NCI-H2227 (cell line): Measurements from ENCODE around the gene LAD1.

Experiments used
- DNase-seq: peaks from one replicate; lab custom pipeline; 2025; ENCODE audit not compliant: unreplicated experiment; lab: John Stamatoyannopoulos, UW

Gene LAD1

DNA sequence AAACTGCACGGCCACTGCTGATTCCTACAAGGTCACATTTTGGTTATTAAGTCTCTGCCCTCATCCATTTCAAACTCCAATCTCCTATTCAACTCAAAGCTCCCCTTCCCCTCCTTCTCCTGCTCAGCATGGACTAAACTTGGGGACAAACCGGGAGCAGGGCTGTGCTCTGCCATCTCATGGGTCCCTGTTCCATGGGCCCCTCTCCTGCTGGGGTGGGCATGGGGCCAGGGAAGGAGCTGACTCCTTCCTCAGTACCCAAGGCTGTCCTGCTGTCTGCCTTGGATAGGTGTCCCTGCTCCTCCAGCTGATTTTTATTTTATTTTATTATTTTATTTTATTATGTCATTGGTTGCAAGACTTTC is 48.8 kb downstream of the LAD1 start:
- no peak for DNase-seq

DNA sequence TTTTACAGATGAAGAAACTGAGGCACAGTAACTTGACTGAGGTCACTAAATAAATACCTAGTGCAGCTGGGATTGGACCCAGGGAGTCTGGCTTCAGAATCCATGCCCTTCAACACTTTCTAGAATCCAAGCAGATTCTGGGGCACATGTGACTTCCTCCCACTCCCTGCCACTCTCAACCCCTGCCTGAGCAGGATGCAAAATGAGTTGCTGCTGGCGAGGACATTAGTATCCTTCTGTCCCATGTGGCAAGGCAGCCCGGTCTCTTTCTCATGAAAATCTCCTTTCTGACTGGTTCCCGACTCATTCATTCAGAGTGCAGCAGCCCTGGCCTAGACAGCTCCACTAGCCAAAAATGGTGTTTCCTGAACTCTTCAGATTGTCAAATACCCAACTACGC is 50.0 kb downstream of the LAD1 start:
- DNase-seq: no peak

DNA sequence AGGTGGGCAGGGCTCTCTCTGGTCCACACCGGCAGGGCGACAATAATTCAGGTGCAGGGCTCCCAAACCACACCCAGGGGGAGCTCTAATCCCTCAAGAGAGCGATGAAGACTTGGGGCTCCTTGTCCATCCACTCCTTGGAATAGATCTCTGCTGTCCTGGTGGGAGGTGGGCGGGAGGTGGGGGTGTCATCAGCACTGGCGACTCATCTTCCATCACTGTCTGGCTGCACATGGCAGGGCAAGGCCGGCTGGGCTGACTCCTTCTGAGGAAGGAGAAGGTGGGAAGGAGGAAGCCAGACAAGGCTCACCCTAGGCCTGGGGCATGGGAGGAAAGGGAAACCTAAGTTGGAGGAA is 50.9 kb downstream of the LAD1 start:
- peak; percentile 76 for DNase-seq

DNA sequence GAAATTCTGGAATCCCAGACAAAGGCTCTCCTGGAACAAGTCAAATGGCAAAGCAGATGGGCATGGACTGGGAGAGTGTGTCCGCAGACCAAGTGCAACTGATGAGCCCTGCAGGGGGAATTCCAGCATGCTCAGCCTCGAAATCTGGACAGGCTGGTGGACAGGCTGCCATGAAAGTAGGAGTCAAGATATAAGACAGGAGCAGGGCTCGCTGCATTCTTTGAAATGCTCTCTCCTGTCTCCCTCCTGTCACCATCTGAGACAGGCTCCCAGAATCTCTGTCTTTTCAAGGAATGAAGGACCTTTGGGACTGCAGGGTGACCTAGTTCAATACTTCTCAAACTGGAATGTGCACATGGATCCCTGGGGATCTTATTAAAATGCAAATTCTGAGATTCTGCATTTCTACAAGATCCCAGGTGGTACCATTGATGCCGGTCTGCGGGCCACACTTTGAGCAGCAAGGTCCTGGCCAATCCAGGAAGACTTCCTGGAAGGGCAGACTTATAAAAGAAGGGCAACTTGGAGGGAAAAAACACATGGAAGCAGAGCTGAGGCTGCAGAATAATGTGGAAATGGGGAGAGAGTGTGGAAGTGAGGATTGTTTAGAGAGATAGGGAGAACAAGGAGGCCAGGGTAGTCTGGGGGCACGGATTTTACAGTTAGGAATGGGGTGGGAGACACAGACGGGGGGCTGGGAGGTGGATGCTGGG is 51.5 kb downstream of the LAD1 start:
- no peak for DNase-seq

- DNase-seq: no peak
These were observed 52.1 kb downstream of the LAD1 start for GRCh38 chr1:201346987-201347386.

- DNase-seq: peak; percentile 46
These were observed 52.7 kb downstream of the LAD1 start for GRCh38 chr1:201346337-201346939.

DNA sequence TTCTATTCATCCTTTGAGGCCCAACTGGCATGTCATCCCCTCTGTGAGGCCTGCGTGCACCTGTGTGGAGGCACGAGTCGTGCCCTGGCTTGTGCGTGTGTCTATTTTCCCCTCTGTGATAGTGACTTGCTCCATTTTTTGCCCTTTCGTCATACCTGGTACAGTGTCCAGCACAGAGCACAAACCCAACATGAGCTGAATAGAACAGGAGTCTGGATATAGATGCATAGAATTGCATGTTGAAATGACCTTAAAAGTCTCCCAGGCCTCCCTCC is 54.1 kb downstream of the LAD1 start:
- DNase-seq: no peak

- no peak for DNase-seq
These were observed 54.7 kb downstream of the LAD1 start for GRCh38 chr1:201344206-201345080.

GRCh38 chr1:201341377-201341776 is 57.7 kb downstream of the LAD1 start:
- no peak for DNase-seq

DNA sequence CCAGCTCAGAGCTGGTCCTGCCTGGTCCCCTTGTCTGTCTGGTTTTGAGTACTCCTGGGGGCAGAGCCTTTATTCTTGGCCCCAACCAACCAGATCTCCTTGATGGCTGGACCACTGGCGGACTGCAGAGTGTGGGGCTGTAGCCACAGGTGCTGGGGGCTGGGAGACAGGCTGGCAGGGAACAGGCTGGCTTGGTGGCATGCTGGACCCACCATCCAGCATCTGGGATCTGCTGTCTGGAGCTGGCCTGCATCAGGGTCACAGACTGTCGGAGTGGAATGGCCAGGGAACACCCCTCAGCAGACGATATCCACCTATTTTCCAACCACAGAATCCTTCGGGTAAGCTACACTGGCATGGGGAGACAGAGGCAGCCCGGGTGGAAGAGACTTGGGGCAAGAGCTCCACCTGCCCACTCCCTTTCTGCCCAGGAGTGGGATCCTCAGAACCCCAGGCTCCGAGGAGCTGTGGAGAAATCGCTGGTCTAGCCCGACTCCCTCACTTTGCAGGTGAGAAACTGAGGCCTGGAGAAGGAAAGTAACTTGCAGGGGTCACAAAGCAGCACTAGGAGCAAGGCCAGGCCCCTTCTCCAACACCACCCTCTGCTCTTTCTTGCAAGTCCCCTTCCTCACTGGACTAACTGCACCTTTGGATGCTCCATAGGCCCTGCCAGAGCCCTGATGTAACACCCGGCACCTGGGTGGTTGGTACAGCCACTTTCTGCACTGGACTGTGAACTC is 62.2 kb downstream of the LAD1 start:
- DNase-seq: no peak

DNA sequence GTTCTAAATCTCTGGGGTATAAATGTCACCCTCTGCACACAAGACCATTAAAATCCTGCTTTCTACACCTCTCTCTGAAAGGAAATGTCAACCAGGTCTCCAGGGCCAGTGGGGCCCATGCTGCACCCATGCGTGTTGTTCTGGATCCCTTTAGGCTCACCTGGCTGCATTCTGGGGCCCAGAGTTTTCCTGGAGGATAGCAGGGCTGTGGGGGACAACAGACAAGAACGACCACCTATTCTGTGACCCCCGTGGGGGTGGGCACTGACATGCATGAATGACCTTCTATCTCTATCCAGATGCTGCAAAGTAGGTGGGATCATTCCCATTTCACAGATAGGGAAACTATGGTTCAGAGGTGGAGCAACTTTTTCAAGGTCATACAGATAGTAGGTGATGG is 63.2 kb downstream of the LAD1 start:
- DNase-seq: no peak

GRCh38 chr1:201335174-201335870 is 63.8 kb downstream of the LAD1 start:
- DNase-seq: no peak

- DNase-seq: no peak
These were observed 64.6 kb downstream of the LAD1 start for GRCh38 chr1:201334325-201335173.

DNA sequence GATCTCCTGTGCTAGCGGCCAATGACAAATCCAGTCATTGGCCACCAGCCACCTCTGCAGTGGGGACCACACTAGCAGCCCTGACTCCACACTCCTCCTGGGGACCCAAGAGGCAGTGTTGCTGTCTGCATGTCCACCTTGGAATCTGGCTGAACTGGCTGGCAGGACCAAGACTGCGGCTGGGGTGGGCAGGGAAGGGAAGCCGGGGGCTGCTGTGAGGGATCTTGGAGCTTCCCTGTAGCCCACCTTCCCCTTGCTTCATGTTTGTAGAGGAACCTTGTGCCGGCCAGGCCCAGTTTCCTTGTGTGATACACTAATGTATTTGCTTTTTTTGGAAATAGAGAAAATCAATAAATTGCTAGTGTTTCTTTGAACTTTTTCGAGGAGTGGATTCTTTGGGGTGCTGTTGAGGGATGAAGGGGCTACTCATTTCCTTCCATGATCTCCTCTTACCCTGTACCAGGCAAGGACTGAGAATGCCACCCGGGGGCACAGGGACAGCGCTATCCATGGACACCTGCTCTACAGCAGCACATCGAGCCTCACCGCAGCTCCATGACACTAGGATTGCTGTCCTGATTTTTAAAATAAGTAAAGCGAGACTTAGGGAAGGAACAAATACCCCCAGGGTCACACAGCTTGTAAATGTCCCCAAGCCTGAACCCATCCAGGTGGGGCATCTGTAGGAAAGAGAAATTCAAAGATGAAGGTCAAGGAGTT is 66.3 kb downstream of the LAD1 start:
- no peak for DNase-seq

GRCh38 chr1:201332021-201332420 is 67.1 kb downstream of the LAD1 start:
- no peak for DNase-seq

- no peak for DNase-seq
These were observed 68.0 kb downstream of the LAD1 start for GRCh38 chr1:201331166-201331565.
